Gastroesophageal sphincter (tissue), 4 donors: ENCODE results near the gene FAM168A. TPM values are rescaled to one million over a fixed set of nuclear protein-coding genes. Genes with fewer than 3 reads are reported as not detected.

ENCODE experiments used
- ATAC-seq: fragments of 150-250 bp; one replicate; pipeline ENCODE4 v1.9.1; 2016; ENCODE audit warnings: mild to moderate bottlenecking, moderate library complexity
- H3K27ac ChIP-seq, 4 donors: fragments of 200-600 bp; sonication (generic) in 3 of 4; 1 replicate in 3 of 4; 2 replicates in 1 of 4; pipeline ENCODE4 v1.5.1; 2016 to 2019
- H3K27me3 ChIP-seq: fragments of 200-600 bp; sonication (generic); one replicate; pipeline ENCODE4 v1.5.1; 2019
- H3K36me3 ChIP-seq, 2 donors: fragments of 200-600 bp; sonication (generic); one replicate each; pipeline ENCODE4 v1.5.1; 2019; ENCODE audit warnings: control low read depth in 1 of 2
- H3K4me1 ChIP-seq, 3 donors: fragments of 200-600 bp; sonication (generic); 1 replicate in 2 of 3; 2 replicates in 1 of 3; pipeline ENCODE4 v1.5.1; 2016 to 2019; ENCODE audit warnings: control low read depth in 2 of 3
- H3K4me3 ChIP-seq, 2 donors: fragments of 200-600 bp; sonication (generic); one replicate each; pipeline ENCODE4 v1.5.1; 2019; ENCODE audit warnings: mild to moderate bottlenecking in 1 of 2, moderate library complexity in 1 of 2
- H3K9me3 ChIP-seq, 3 donors: fragments of 200-600 bp; sonication (generic); one replicate each; pipeline ENCODE4 v1.5.1; 2017 to 2019; ENCODE audit warnings: control low read depth in 2 of 3
- CTCF ChIP-seq, 4 experiments: fragments of 200-600 bp in 2 of 4; fragments of 450-650 bp in 2 of 4; sonication (generic) in 1 of 4; IDR thresholded peaks; one replicate each; pipeline ENCODE4 v1.5.1; 2017 to 2019; ENCODE audit warnings: antibody characterized with exemption in 4 of 4, mild to moderate bottlenecking in 2 of 4, moderate library complexity in 2 of 4
- EP300 ChIP-seq: sonication (generic); formaldehyde crosslinking; IDR thresholded peaks from one replicate; pipeline ENCODE4 v1.6.1; 2017; ENCODE audit warnings: antibody characterized with exemption, mild to moderate bottlenecking
- POLR2A ChIP-seq, 2 donors: fragments of 450-650 bp; IDR thresholded peaks; one replicate each; pipeline ENCODE4 v1.6.1; 2017; ENCODE audit warnings: antibody characterized with exemption in 2 of 2, mild to moderate bottlenecking in 2 of 2, moderate library complexity in 1 of 2
- POLR2AphosphoS5 ChIP-seq: sonication (generic); formaldehyde crosslinking; IDR thresholded peaks from one replicate; pipeline ENCODE4 v1.6.1; 2017; ENCODE audit warnings: antibody characterized with exemption
- WGBS, 2 donors: methylation state at CpG; one replicate each; pipeline ENCODE4 v1.1.5; 2018; ENCODE audit warnings: low coverage in 1 of 2; 5-methylcytosine and 5-hydroxymethylcytosine counted together
- total RNA-seq, 4 donors: library from RNA; depleted of rRNA; stranded (reverse); fragments of >200 nt; gene quantifications; one replicate each; pipeline ENCODE4 v1.1.0, GENCODE V29; 2016

The FAM168A gene
- total RNA-seq, 4 donors from 2014 or later = 27.5 to 51.8 (median 42.0) TPM

DNA sequence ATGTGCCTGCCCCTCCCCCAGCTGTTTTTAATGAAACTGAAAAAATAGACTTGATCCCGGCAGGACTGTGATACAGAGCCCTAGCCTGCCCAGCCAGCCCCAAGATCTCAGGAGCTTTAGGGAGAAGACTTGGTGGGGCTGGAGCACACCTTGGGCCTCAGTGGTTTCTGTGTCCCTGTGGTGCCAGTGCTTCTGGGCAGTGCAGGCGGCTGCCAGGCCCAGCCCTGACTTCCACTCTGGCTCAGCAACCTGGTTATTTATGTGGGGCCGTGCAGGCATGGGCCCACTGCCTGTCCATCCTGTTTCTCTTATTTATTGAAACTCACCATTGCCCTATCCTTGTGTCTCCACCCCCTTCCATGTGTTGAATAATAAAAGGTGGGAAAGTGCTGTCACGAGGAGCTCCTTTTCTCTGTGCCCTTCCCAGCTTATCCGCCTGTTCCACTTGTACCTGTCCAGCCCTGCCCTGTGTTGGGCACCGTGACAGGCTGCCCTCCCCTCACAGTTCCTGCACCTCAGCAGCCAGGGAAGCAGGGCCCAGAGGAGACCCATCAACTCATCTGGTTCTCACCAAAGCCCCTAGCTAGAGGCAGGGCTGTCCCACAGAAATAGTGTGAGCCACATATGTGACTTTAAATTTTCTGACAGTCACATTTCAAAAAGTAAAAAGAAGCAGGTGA is 201.5 kb downstream of the FAM168A start:
- Histone ChIP-seq H3K27ac (no peak overlapping the region), H3K4me1 (peaks cover 0 to 24% (median 0%) of the 10 kb centered on the region in 3 donors), H3K9me3 (no peaks in the 10 kb centered on the region), H3K4me3 (no peak overlapping the region), H3K36me3 (no peaks in the 10 kb centered on the region), H3K27me3 (no peaks in the 10 kb centered on the region)
- TF ChIP-seq EP300 (no peak), CTCF (IDR thresholded peaks at IDR 0.05) (no peak), POLR2AphosphoS5 (no peak), POLR2A (IDR thresholded peaks at IDR 0.05) (no peak)
- WGBS, 2 donors = 83 to 92% methylated on average over 2 to 3 of the region's 6 CpGs
- ATAC-seq = no peak

- Histone ChIP-seq H3K27me3 (no peaks in the 10 kb centered on the region), H3K9me3 (no peaks in the 10 kb centered on the region), H3K4me1 (peaks cover 0 to 24% (median 0%) of the 10 kb centered on the region in 3 donors), H3K36me3 (no peaks in the 10 kb centered on the region), H3K4me3 (no peak overlapping the region), H3K27ac (no peak overlapping the region)
- ATAC-seq = no peak
- no peak for TF ChIP-seq POLR2AphosphoS5
- no peak for TF ChIP-seq EP300
- no peak for TF ChIP-seq CTCF (IDR thresholded peaks at IDR 0.05)
- TF ChIP-seq POLR2A (IDR thresholded peaks at IDR 0.05) = no peak
- WGBS, 2 donors = 17% methylated on average over 1 of the region's 22 CpGs; no CpG with 5 or more reads in 1 of the 2 donors
Observed at GRCh38 chr11:73395297-73396208, 202.4 kb downstream of the FAM168A start.

DNA sequence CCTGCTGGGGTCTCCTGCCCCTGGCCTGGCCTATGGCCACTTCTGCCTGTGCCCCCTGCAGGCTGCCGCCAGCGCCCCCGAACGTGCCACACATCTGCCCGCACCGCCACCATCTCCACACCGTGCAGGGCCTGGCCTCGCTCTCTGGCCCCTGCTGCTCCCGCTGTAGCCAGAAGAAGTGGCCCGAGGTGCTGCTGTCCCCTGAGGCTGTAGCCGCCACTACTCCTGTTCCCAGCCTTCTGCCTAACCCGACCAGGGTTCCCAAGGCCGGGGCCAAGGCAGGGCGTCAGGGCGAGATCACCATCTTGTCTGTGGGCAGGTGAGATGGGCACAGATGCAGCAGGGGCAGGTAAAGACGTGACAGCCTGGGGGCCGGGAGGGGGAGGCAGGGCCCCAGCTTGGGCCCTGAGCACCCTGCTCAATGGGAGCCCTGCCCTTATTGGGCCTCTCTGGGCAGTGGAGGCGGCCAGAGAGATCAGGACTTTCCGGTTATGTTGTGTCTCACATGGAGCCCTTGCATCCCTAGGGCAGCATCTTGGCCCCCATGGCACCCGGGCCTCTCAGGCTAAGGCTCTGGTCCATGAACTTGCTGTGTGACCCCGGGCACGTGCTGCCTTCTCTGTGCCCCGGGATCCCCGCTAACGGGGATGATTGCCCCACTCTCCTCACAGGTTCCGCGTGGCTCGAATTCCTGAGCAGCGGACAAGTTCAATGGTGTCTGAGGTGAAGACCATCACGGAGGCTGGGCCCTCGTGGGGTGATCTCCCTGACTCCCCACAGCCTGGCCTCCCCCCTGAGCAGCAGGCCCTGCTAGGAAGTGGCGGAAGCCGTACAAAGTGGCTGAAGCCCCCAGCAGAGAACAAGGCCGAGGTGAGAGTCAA is 203.3 kb downstream of the FAM168A start:
- H3K4me1 ChIP-seq = peaks cover 0 to 24% (median 0%) of the 10 kb centered on the region in 3 donors
- no peaks in the 10 kb centered on the region for H3K36me3 ChIP-seq
- H3K4me3 ChIP-seq = no peak overlapping the region
- H3K27ac ChIP-seq = no peak overlapping the region
- H3K9me3 ChIP-seq = no peaks in the 10 kb centered on the region
- no peaks in the 10 kb centered on the region for H3K27me3 ChIP-seq
- ATAC-seq = no peak
- WGBS, 2 donors = 60% methylated on average over 1 of the region's 34 CpGs; no CpG with 5 or more reads in 1 of the 2 donors
- no peak for TF ChIP-seq POLR2A (IDR thresholded peaks at IDR 0.05)
- no peak for TF ChIP-seq EP300
- TF ChIP-seq POLR2AphosphoS5 = no peak
- TF ChIP-seq CTCF (IDR thresholded peaks at IDR 0.05) = no peak

DNA sequence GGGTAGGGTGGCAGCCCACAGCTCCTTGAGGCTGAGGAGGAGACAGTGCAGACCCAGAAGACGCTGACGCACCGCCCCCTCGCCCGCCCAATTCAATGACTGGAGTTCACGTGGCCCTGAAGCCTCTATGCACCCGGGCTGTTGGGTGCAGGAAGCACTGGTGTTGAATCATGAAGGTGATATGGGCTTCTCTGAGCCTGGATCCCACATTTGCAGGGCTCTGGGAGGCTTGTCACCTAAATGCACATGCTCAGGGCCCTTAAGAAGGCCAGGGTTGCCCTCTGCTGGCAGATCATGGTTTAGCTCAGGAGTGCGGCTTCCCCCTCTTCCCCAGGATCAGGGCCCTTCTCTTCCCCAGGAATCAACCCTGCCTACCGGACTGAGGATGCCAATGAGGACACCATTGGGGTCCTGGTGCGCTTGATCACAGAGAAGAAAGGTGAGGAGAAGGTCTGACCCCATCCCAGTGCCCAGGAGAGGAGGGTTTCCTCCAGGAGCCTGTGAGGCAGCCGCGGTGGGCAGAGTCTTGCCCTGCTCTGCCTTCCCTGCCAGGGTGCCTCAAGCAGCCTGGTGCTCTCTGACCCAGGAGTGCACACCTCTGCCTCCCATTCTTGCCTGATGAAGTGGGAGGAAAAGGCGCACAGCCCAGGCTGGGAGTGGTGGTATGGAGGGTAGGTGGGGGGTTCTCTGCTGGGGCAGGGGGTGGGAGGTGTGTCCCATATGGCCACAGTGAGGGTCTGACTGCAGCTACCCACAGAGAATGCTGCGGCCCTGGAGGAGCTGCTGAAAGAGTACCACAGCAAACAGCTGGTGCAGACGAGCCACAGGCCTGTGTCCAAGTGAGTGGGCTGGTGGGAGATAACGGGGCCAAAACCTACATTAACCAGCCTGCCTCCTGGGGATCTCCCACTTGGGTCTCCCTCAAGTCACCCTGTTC is 204.2 kb downstream of the FAM168A start:
- H3K4me1 ChIP-seq = peaks cover 0 to 26% (median 0%) of the 10 kb centered on the region in 3 donors
- WGBS, 2 donors = no CpG with 5 or more reads among the region's 16 CpGs

More for the DNA sequence above, 204.2 kb downstream of the FAM168A start:
- H3K27ac ChIP-seq = no peak overlapping the region
- no peak overlapping the region for H3K4me3 ChIP-seq
- TF ChIP-seq EP300 (no peak), CTCF (IDR thresholded peaks at IDR 0.05) (peak in 3 of 4 experiments; percentile 76 to 86 (median 81)), POLR2AphosphoS5 (no peak)
- no peaks in the 10 kb centered on the region for H3K9me3 ChIP-seq
- peak; percentile 58 for ATAC-seq
- H3K36me3 ChIP-seq = no peaks in the 10 kb centered on the region
- H3K27me3 ChIP-seq = no peaks in the 10 kb centered on the region
